ENCODE data around the gene UVRAG. TPM values are rescaled to one million over a fixed set of nuclear protein-coding genes. Genes with fewer than 3 reads are reported as not detected.
A peak's percentile ranks its signal among the peaks of the same experiment; 100 is the strongest.

The UVRAG gene
- total RNA-seq, 4 donors from 2014 or later = 27.3 to 38.7 (median 33.6) TPM

- DNase-seq (ENCODE audit: low spot score in 2 of 2) = no peak
- no peaks in the 10 kb centered on the region for H3K36me3 ChIP-seq
- peaks cover 0 to 4% (median 0%) of the 10 kb centered on the region in 4 donors for H3K4me1 ChIP-seq
- TF ChIP-seq POLR2A (IDR thresholded peaks at IDR 0.05) = no peak
- TF ChIP-seq EP300 (IDR thresholded peaks at IDR 0.05) = no peak
- no peak for TF ChIP-seq CTCF (IDR thresholded peaks at IDR 0.05)
- no peak overlapping the region for H3K27ac ChIP-seq
- no peak overlapping the region for H3K4me3 ChIP-seq
- no peaks in the 10 kb centered on the region for H3K9me3 ChIP-seq
- H3K27me3 ChIP-seq = no peaks in the 10 kb centered on the region
- WGBS, 2 donors = 72 to 76% methylated on average over 4 of the region's 4 CpGs
Observed at GRCh38 chr11:75795276-75796090, 19.5 kb upstream of the UVRAG start.

DNA sequence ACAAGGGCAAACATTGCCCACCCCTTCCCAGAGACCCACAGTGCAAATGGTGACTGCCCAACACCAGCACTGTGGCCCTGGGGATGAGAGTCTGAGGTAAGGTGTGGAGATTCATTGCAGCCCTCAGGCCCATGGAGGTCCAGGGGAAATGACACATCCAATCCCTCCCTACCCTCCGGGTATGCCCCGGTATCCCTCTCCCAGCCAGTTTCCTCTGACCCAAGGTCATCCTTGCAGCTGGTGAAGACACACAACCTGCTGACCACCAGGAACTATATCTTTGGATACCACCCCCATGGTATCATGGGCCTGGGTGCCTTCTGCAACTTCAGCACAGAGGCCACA lies 18.9 kb upstream of the UVRAG start:
- DNase-seq (ENCODE audit: low spot score in 2 of 2) = no peak
- H3K9me3 ChIP-seq = no peaks in the 10 kb centered on the region
- H3K36me3 ChIP-seq = no peaks in the 10 kb centered on the region
- no peak overlapping the region for H3K4me3 ChIP-seq
- H3K27me3 ChIP-seq = no peaks in the 10 kb centered on the region
- H3K27ac ChIP-seq = no peak overlapping the region
- WGBS, 2 donors = 84 to 100% methylated on average over 2 of the region's 2 CpGs
- peaks cover 0 to 9% (median 0%) of the 10 kb centered on the region in 4 donors for H3K4me1 ChIP-seq
- TF ChIP-seq EP300 (IDR thresholded peaks at IDR 0.05) (no peak), POLR2A (IDR thresholded peaks at IDR 0.05) (no peak), CTCF (IDR thresholded peaks at IDR 0.05) (no peak)

DNA sequence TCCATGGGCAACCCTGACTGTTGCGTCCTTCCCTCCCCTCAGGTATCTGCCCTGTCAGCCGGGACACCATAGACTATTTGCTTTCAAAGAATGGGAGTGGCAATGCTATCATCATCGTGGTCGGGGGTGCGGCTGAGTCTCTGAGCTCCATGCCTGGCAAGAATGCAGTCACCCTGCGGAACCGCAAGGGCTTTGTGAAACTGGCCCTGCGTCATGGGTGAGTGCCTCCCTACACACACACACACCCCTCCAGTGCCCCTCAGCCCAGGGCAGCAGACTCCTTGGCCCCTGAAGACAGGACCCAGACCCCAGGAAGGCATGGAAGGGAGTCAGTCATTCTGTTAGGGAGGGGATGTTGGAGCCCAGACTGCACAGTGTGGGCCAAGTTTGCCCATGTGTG lies 17.9 kb upstream of the UVRAG start:
- Histone ChIP-seq H3K27ac (no peak overlapping the region), H3K36me3 (no peaks in the 10 kb centered on the region), H3K9me3 (no peaks in the 10 kb centered on the region), H3K4me1 (peaks cover 0 to 12% (median 0%) of the 10 kb centered on the region in 4 donors), H3K27me3 (no peaks in the 10 kb centered on the region), H3K4me3 (no peak overlapping the region)
- DNase-seq (ENCODE audit: low spot score in 2 of 2) = no peak
- 80 to 94% methylated on average over 8 of the region's 8 CpGs for WGBS, 2 donors
- TF ChIP-seq CTCF (IDR thresholded peaks at IDR 0.05) = no peak
- no peak for TF ChIP-seq EP300 (IDR thresholded peaks at IDR 0.05)
- no peak for TF ChIP-seq POLR2A (IDR thresholded peaks at IDR 0.05)

GRCh38 chr11:75797792-75798191 lies 17.2 kb upstream of the UVRAG start:
- TF ChIP-seq CTCF (IDR thresholded peaks at IDR 0.05) (no peak), EP300 (IDR thresholded peaks at IDR 0.05) (no peak), POLR2A (IDR thresholded peaks at IDR 0.05) (no peak)
- H3K27me3 ChIP-seq = no peaks in the 10 kb centered on the region
- no peaks in the 10 kb centered on the region for H3K36me3 ChIP-seq
- H3K4me1 ChIP-seq = peaks cover 0 to 17% (median 0%) of the 10 kb centered on the region in 4 donors
- 100% methylated on average over 1 of the region's 1 CpG for WGBS, 2 donors
- no peak for DNase-seq (ENCODE audit: low spot score in 2 of 2)
- H3K27ac ChIP-seq = no peak overlapping the region
- H3K4me3 ChIP-seq = no peak overlapping the region
- no peaks in the 10 kb centered on the region for H3K9me3 ChIP-seq

- no peaks in the 10 kb centered on the region for H3K9me3 ChIP-seq
- H3K4me3 ChIP-seq = no peak overlapping the region
- no peaks in the 10 kb centered on the region for H3K27me3 ChIP-seq
- TF ChIP-seq POLR2A (IDR thresholded peaks at IDR 0.05) (no peak), CTCF (IDR thresholded peaks at IDR 0.05) (no peak), EP300 (IDR thresholded peaks at IDR 0.05) (no peak)
- peaks cover 0 to 21% (median 0%) of the 10 kb centered on the region in 4 donors for H3K4me1 ChIP-seq
- WGBS, 2 donors = 92 to 95% methylated on average over 7 to 8 of the region's 8 CpGs
- DNase-seq (ENCODE audit: low spot score in 2 of 2) = no peak
- peak overlapping the region in 2 of 4 donors; percentile 8 to 59 for H3K27ac ChIP-seq
- no peaks in the 10 kb centered on the region for H3K36me3 ChIP-seq
Observed at GRCh38 chr11:75800136-75800675, 14.8 kb upstream of the UVRAG start.

All from tibial nerve (tissue), 4 donors.